Endothelial cell of umbilical vein (primary cell): ENCODE measurements around the gene ZNF821. TPM values are rescaled to one million over a fixed set of nuclear protein-coding genes. Genes with fewer than 3 reads are reported as not detected.

Source experiments
- BruUV-seq: library from RNA; stranded (reverse); fragments of 400-500 nt; replicated peaks from 2 replicates; lab custom pipeline; 2021; lab: Mats Ljungman, UMichigan
- CTCF ChIA-PET: fragments of 300-600, 350-600 bp; sonication (Branson Sonifier 250); formaldehyde crosslinking; loops from one replicate; lab custom pipeline; 2021; ENCODE audit warnings: antibody characterized with exemption, inconsistent platforms; lab: Charles Lee
- POLR2A ChIA-PET: fragments of 300-600, 350-600 bp; sonication (Branson Sonifier 250); formaldehyde crosslinking; loops from one replicate; lab custom pipeline; 2021; ENCODE audit warnings: antibody characterized with exemption, inconsistent platforms; lab: Charles Lee
- DNase-seq: peaks from one replicate; pipeline ENCODE4 v3.0.0-alpha.2; 2011; ENCODE audit warnings: low read depth, low spot score
- FAIRE-seq: peaks from 2 replicates; lab custom pipeline; 2011; peaks lifted over from hg19 to GRCh38; lab: Jason Lieb, UNC
- H2AFZ ChIP-seq: 2 replicates; pipeline ENCODE4 v1.6.0; 2012; ENCODE audit warnings: low read depth, low read length, control low read depth, inconsistent platforms
- H3K27ac ChIP-seq: 2 replicates; pipeline ENCODE4 v1.5.1; 2011; ENCODE audit warnings: low read depth, mild to moderate bottlenecking, control low read depth, low read length, moderate library complexity; ENCODE audit not compliant: insufficient read depth
- H3K27me3 ChIP-seq, 2 experiments: 2 replicates each; pipeline versions ENCODE4 v1.6.0 to v1.6.1; 2011; ENCODE audit warnings: low read length in 2 of 2, mixed read lengths in 1 of 2; ENCODE audit not compliant: control insufficient read depth in 2 of 2, insufficient read depth in 2 of 2
- H3K36me3 ChIP-seq, 2 experiments: 2 replicates in 1 of 2; 3 replicates in 1 of 2; pipeline ENCODE4 v1.5.1; 2011; ENCODE audit warnings: low read length in 2 of 2, mild to moderate bottlenecking in 1 of 2, moderate library complexity in 1 of 2; ENCODE audit not compliant: control insufficient read depth in 2 of 2, insufficient read depth in 2 of 2; ENCODE audit errors: extremely low read depth in 1 of 2
- H3K4me1 ChIP-seq: 3 replicates; pipeline ENCODE4 v1.5.1; 2011; ENCODE audit warnings: mild to moderate bottlenecking, low read length; ENCODE audit not compliant: control insufficient read depth, insufficient read depth; ENCODE audit errors: extremely low read depth
- H3K4me2 ChIP-seq: 2 replicates; pipeline ENCODE4 v1.6.1; 2011; ENCODE audit warnings: low read length, control low read depth, mixed read lengths; ENCODE audit not compliant: insufficient read depth
- H3K4me3 ChIP-seq, 3 experiments: fragments of 200-600 bp in 1 of 3; sonication (generic), shearing (Covaris generic) in 1 of 3; replicated peaks in 1 of 3; 2 replicates each; pipeline ENCODE4 v1.5.1; 2011 to 2016; ENCODE audit warnings: control low read depth in 3 of 3, low read length in 3 of 3, mild to moderate bottlenecking in 2 of 3, inconsistent platforms in 1 of 3, low read depth in 1 of 3, moderate library complexity in 1 of 3; ENCODE audit not compliant: insufficient read depth in 1 of 3
- H3K79me2 ChIP-seq: 2 replicates; pipeline ENCODE4 v1.6.0; 2012; ENCODE audit warnings: low read length, inconsistent platforms; ENCODE audit not compliant: control insufficient read depth, insufficient read depth
- H3K9ac ChIP-seq: replicated peaks from 2 replicates; pipeline ENCODE3; 2011; ENCODE audit warnings: low read length, control low read depth; ENCODE audit not compliant: insufficient read depth; ENCODE audit errors: extremely low read depth
- H3K9me1 ChIP-seq: replicated peaks from 3 replicates; pipeline ENCODE4 v1.6.0; 2011; ENCODE audit warnings: mild to moderate bottlenecking, low read length; ENCODE audit not compliant: control insufficient read depth, insufficient read depth; ENCODE audit errors: extremely low read depth
- H3K9me3 ChIP-seq: replicated peaks from 2 replicates; pipeline ENCODE4 v1.5.1; 2012; ENCODE audit warnings: low read length, inconsistent platforms; ENCODE audit not compliant: control insufficient read depth, insufficient read depth
- H4K20me1 ChIP-seq: replicated peaks from 2 replicates; pipeline ENCODE3; 2011; ENCODE audit warnings: mild to moderate bottlenecking, low read length; ENCODE audit not compliant: control insufficient read depth, insufficient read depth; ENCODE audit errors: extremely low read depth
- EZH2 ChIP-seq: IDR thresholded peaks from 2 replicates; pipeline ENCODE4 v1.6.1; 2012; ENCODE audit warnings: borderline replicate concordance, low read depth, mild to moderate bottlenecking, moderate library complexity, low read length, inconsistent platforms; ENCODE audit not compliant: severe bottlenecking
- FOS ChIP-seq: IDR thresholded peaks from 2 replicates; pipeline ENCODE4 v1.6.1; 2011; ENCODE audit warnings: mild to moderate bottlenecking, low read length, moderate library complexity, borderline replicate concordance; ENCODE audit not compliant: insufficient read depth
- GATA2 ChIP-seq: IDR thresholded peaks from 2 replicates; pipeline ENCODE4 v1.7.0; 2011; ENCODE audit warnings: low read depth, mild to moderate bottlenecking, moderate library complexity, mixed read lengths, low read length; ENCODE audit not compliant: insufficient read length, insufficient read depth
- JUN ChIP-seq: IDR thresholded peaks from 2 replicates; pipeline ENCODE4 v1.6.1; 2011; ENCODE audit warnings: borderline replicate concordance, low read depth; ENCODE audit not compliant: insufficient read length, insufficient read depth
- MAX ChIP-seq: IDR thresholded peaks from 2 replicates; pipeline ENCODE4 v1.6.1; 2011; ENCODE audit not compliant: insufficient read depth, insufficient read length
- MYC ChIP-seq: IDR thresholded peaks from one replicate; pipeline ENCODE4 v1.6.1; 2011; ENCODE audit warnings: mild to moderate bottlenecking, low read depth, low read length
- POLR2A ChIP-seq: IDR thresholded peaks from 2 replicates; pipeline ENCODE4 v1.6.1; 2012; ENCODE audit warnings: low read depth, mild to moderate bottlenecking, control low read depth, low read length
- POLR2AphosphoS5 ChIP-seq: IDR thresholded peaks from 2 replicates; pipeline ENCODE4 v1.6.1; 2012; ENCODE audit warnings: low read depth, mild to moderate bottlenecking, control low read depth, low read length, moderate library complexity; ENCODE audit not compliant: insufficient read depth
- dilution Hi-C: fragments of 300-500 bp; cut with MboI; formaldehyde crosslinking; loops from one replicate; pipeline ENCODE4 v1.15.0; 2019; ENCODE audit warnings: low sequenced_read_pairs; ENCODE audit not compliant: extremely low pct_ligation_motif_present
- intact Hi-C: fragments of 100-400 bp; cut with micrococcal nuclease; formaldehyde crosslinking; loops from one replicate; pipeline ENCODE4 v1.10.0; 2022
- polyA plus RNA-seq, 4 experiments: library from polyadenylated mRNA; depleted of rRNA in 3 of 4; stranded (reverse) in 3 of 4; unstranded in 1 of 4; fragments of >200 nt; gene quantifications; 2 replicates each; pipeline versions ENCODE4 v1.2.1 to v1.2.3, GENCODE V29; 2011 to 2012; ENCODE audit warnings: missing spikeins in 1 of 4
- total RNA-seq: library from RNA; stranded (reverse); gene quantifications from 2 replicates; pipeline ENCODE4 v1.2.3, GENCODE V29; 2021
- TF ChIP-seq, protein P1 (sequence below), 2 donors: IDR thresholded peaks; 1 replicate in 1 of 2; 2 replicates in 1 of 2; pipeline ENCODE4 v1.5.1; 2011; ENCODE audit warnings: low read length in 2 of 2, mild to moderate bottlenecking in 2 of 2, moderate library complexity in 2 of 2, control low read depth in 1 of 2, inconsistent platforms in 1 of 2, low read depth in 1 of 2; ENCODE audit not compliant: insufficient read depth in 1 of 2; ENCODE audit errors: extremely low read depth in 1 of 2

Gene ZNF821
- total and polyA plus RNA-seq, 2 donors (not counting 3 experiments of a cell fraction or from before 2014, with no cell fraction given) = 7.3 to 8.1 TPM

DNA sequence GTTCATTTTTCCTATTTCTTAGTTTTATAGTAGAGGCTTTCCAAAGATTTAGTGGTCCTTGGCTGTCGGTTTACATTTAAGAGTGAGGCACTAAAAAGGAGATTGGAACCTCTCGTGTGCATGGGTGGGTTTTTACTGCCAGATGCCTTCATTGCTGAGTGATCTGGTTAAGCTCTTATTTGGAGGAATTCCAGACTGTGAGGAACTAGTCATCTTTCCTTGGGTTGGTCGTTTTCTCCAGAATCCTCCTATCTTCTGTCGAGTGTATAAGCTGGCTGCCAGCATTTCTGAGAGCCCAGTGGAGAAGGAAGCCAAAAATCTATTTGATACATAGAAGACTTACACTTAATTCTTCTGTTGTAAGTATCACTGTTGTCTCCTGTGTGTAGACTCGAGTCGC, 33.9 kb upstream of the ZNF821 start:
- H3K79me2 ChIP-seq = peaks cover 77% of the 10 kb centered on the region
- H4K20me1 ChIP-seq = peaks cover 3% of the 10 kb centered on the region
- H3K36me3 ChIP-seq = peaks cover 18 to 30% of the 10 kb centered on the region in 2 experiments
- no peak overlapping the region for H3K9ac ChIP-seq
- H3K4me2 ChIP-seq = no peak overlapping the region
- no peak overlapping the region for H3K4me3 ChIP-seq
- no peak overlapping the region for H2AFZ ChIP-seq
- intact Hi-C loops = no loop called here
- no peak for TF ChIP-seq FOS
- TF ChIP-seq GATA2 = no peak
- no peak for TF ChIP-seq POLR2AphosphoS5
- no peak for TF ChIP-seq POLR2A
- no peak for TF ChIP-seq JUN
- no peak for TF ChIP-seq EZH2
- TF ChIP-seq MAX = no peak
- TF ChIP-seq, protein P1, sequence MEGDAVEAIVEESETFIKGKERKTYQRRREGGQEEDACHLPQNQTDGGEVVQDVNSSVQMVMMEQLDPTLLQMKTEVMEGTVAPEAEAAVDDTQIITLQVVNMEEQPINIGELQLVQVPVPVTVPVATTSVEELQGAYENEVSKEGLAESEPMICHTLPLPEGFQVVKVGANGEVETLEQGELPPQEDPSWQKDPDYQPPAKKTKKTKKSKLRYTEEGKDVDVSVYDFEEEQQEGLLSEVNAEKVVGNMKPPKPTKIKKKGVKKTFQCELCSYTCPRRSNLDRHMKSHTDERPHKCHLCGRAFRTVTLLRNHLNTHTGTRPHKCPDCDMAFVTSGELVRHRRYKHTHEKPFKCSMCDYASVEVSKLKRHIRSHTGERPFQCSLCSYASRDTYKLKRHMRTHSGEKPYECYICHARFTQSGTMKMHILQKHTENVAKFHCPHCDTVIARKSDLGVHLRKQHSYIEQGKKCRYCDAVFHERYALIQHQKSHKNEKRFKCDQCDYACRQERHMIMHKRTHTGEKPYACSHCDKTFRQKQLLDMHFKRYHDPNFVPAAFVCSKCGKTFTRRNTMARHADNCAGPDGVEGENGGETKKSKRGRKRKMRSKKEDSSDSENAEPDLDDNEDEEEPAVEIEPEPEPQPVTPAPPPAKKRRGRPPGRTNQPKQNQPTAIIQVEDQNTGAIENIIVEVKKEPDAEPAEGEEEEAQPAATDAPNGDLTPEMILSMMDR (IDR thresholded peaks at IDR 0.05; ENCODE audit: extremely low read depth in 1 of 2, insufficient read depth in 1 of 2, low read depth in 1 of 2, low read length in 2 of 2) = no peak
- no peak for TF ChIP-seq MYC
- dilution Hi-C loops = no loop called here
- no peak overlapping the region for H3K27ac ChIP-seq
- FAIRE-seq = no peak
- H3K9me3 ChIP-seq = no peaks in the 10 kb centered on the region
- ChIA-PET CTCF (interaction anchor here (1.1 to 3.4 kb wide), 7 partner anchors 10 to 44 kb away, joined by 3 to 17 read pairs (median 7); partner anchors contain the start of genes IST1 and ZNF821), POLR2A (interaction anchor here (0.7 kb wide), 1 partner anchor 11 kb away, joined by 3 read pairs; no protein-coding TSS in a partner anchor)
- no peaks in the 10 kb centered on the region for H3K27me3 ChIP-seq
- no peak for DNase-seq
- BruUV-seq = no TSS peak
- peaks cover 22% of the 10 kb centered on the region for H3K4me1 ChIP-seq
- H3K9me1 ChIP-seq = no peaks in the 10 kb centered on the region
